Neural cell (in vitro differentiated cells): ENCODE measurements around the gene FGF14. TPM values are rescaled to one million over a fixed set of nuclear protein-coding genes. Genes with fewer than 3 reads are reported as not detected.

Experiments used
- H2AFZ ChIP-seq: fragments of 200-600, 300-800 bp; sonication (generic), shearing (Covaris generic); 2 replicates; pipeline ENCODE4 v1.6.0; 2014; ENCODE audit warnings: low read depth, mild to moderate bottlenecking, antibody characterized with exemption, low read length, moderate library complexity
- H3F3A ChIP-seq: fragments of 200-600 bp; shearing (Covaris generic); 2 replicates; pipeline ENCODE4 v1.6.1; 2016; ENCODE audit warnings: mild to moderate bottlenecking, moderate library complexity, mixed read lengths, antibody characterized with exemption, low read length; ENCODE audit not compliant: insufficient read depth, poor library complexity, severe bottlenecking
- H3K27ac ChIP-seq: fragments of 200-600, 300-800 bp; sonication (generic), shearing (Covaris generic); 2 replicates; pipeline ENCODE4 v1.5.1; 2014; ENCODE audit warnings: mild to moderate bottlenecking, low read length, moderate library complexity
- H3K27me3 ChIP-seq: fragments of 300-800, 200-600 bp; sonication (generic), shearing (Covaris generic); 2 replicates; pipeline ENCODE4 v1.6.0; 2014; ENCODE audit warnings: mild to moderate bottlenecking, low read depth, low read length, moderate library complexity; ENCODE audit not compliant: insufficient read depth
- H3K36me3 ChIP-seq: fragments of 300-800, 200-600 bp; sonication (generic), shearing (Covaris generic); 2 replicates; pipeline ENCODE4 v1.5.1; 2014; ENCODE audit warnings: mild to moderate bottlenecking, antibody characterized with exemption, low read length, moderate library complexity; ENCODE audit not compliant: insufficient read depth
- H3K4me2 ChIP-seq: fragments of 300-800, 200-600 bp; sonication (generic), shearing (Covaris generic); 2 replicates; pipeline ENCODE4 v1.6.0; 2014; ENCODE audit warnings: mild to moderate bottlenecking, low read length
- H3K4me3 ChIP-seq: fragments of 300-800, 200-600 bp; sonication (generic), shearing (Covaris generic); 2 replicates; pipeline ENCODE4 v1.5.1; 2014; ENCODE audit warnings: mild to moderate bottlenecking, low read length, moderate library complexity
- H3K79me2 ChIP-seq: fragments of 200-600 bp; shearing (Covaris generic); replicated peaks from 2 replicates; pipeline ENCODE4 v1.6.0; 2014; ENCODE audit warnings: mild to moderate bottlenecking, low read length, moderate library complexity; ENCODE audit not compliant: insufficient read depth
- H3K9ac ChIP-seq: fragments of 300-800, 200-600 bp; sonication (generic), shearing (Covaris generic); 2 replicates; pipeline ENCODE4 v1.6.1; 2016; ENCODE audit warnings: mild to moderate bottlenecking, low read length, mixed read lengths
- H3K9me2 ChIP-seq: fragments of 200-600 bp; shearing (Covaris generic); 2 replicates; pipeline ENCODE4 v1.6.1; 2016; ENCODE audit warnings: mild to moderate bottlenecking, low read length, mixed read lengths; ENCODE audit not compliant: insufficient read depth
- H3K9me3 ChIP-seq: fragments of 200-600, 300-800 bp; sonication (generic), shearing (Covaris generic); 2 replicates; pipeline ENCODE4 v1.6.1; 2016; ENCODE audit warnings: mild to moderate bottlenecking, mixed run types, low read length, moderate library complexity, mixed read lengths
- H4K20me1 ChIP-seq: fragments of 200-600 bp; shearing (Covaris generic); 2 replicates; pipeline ENCODE4 v1.6.1; 2016; ENCODE audit warnings: mild to moderate bottlenecking, mixed run types; ENCODE audit not compliant: insufficient read depth
- EP300 ChIP-seq: fragments of 450-650 bp; conservative IDR thresholded peaks from 2 replicates; pipeline ENCODE4 v1.6.1; 2014; ENCODE audit warnings: antibody characterized with exemption, mild to moderate bottlenecking, moderate library complexity; ENCODE audit not compliant: poor library complexity, severe bottlenecking
- EZH2 ChIP-seq: fragments of 200-600, 300-800 bp; shearing (Covaris generic), sonication (generic); IDR thresholded peaks from 2 replicates; pipeline ENCODE4 v1.6.1; 2014; ENCODE audit warnings: antibody characterized with exemption, low read length, borderline replicate concordance, mild to moderate bottlenecking; ENCODE audit not compliant: insufficient read depth, poor library complexity, severe bottlenecking
- MXI1 ChIP-seq: fragments of 450-650 bp; conservative IDR thresholded peaks from 2 replicates; pipeline ENCODE4 v1.6.1; 2014; ENCODE audit warnings: antibody characterized with exemption, mild to moderate bottlenecking; ENCODE audit not compliant: poor library complexity, severe bottlenecking
- POLR2AphosphoS5 ChIP-seq: IDR thresholded peaks from 2 replicates; pipeline ENCODE4 v1.6.1; 2012
- RAD21 ChIP-seq: fragments of 450-650 bp; conservative IDR thresholded peaks from 2 replicates; pipeline ENCODE4 v1.6.1; 2014; ENCODE audit warnings: antibody characterized with exemption, mild to moderate bottlenecking, moderate library complexity
- SMC3 ChIP-seq: fragments of 450-650 bp; conservative IDR thresholded peaks from 2 replicates; pipeline ENCODE4 v1.6.1; 2014; ENCODE audit warnings: antibody characterized with exemption, mild to moderate bottlenecking, moderate library complexity; ENCODE audit not compliant: poor library complexity
- TAF1 ChIP-seq: IDR thresholded peaks from 2 replicates; pipeline ENCODE4 v1.6.1; 2012; ENCODE audit warnings: low read depth
- polyA plus RNA-seq: library from polyadenylated mRNA; depleted of rRNA; stranded (reverse); fragments of >200 nt; gene quantifications from 2 replicates; pipeline ENCODE4 v1.2.3, GENCODE V29; 2014
- TF ChIP-seq, protein P1 (sequence below): fragments of 450-650 bp; IDR thresholded peaks from 2 replicates; pipeline ENCODE4 v1.5.1; 2014; ENCODE audit warnings: antibody characterized with exemption, mild to moderate bottlenecking, moderate library complexity; ENCODE audit not compliant: poor library complexity, severe bottlenecking
- TF ChIP-seq, protein P2 (sequence below): IDR thresholded peaks from 2 replicates; pipeline ENCODE4 v1.6.1; 2012; ENCODE audit warnings: borderline replicate concordance

FGF14 gene
- polyA plus RNA-seq, 1 donor from 2014 or later, result 36.4 TPM

GRCh38 chr13:101979825-101980224, 422.0 kb downstream of the FGF14 start:
- Histone ChIP-seq H3F3A (no peaks in the 10 kb centered on the region), H2AFZ (no peak overlapping the region), H3K36me3 (no peaks in the 10 kb centered on the region), H3K27me3 (no peaks in the 10 kb centered on the region), H3K4me2 (no peak overlapping the region), H3K27ac (no peak overlapping the region), H3K4me3 (no peak overlapping the region), H3K9ac (no peak overlapping the region), H3K9me3 (no peaks in the 10 kb centered on the region), H4K20me1 (no peaks in the 10 kb centered on the region), H3K79me2 (no peaks in the 10 kb centered on the region), H3K9me2 (no peaks in the 10 kb centered on the region)
- TF ChIP-seq POLR2AphosphoS5 (no peak), EZH2 (no peak)

GRCh38 chr13:101978552-101979315, 423.1 kb downstream of the FGF14 start:
- H3K9me3 ChIP-seq, result no peaks in the 10 kb centered on the region
- no peaks in the 10 kb centered on the region for H4K20me1 ChIP-seq
- no peak overlapping the region for H3K9ac ChIP-seq
- no peak overlapping the region for H3K27ac ChIP-seq
- no peaks in the 10 kb centered on the region for H3F3A ChIP-seq
- no peaks in the 10 kb centered on the region for H3K9me2 ChIP-seq
- H3K36me3 ChIP-seq, result no peaks in the 10 kb centered on the region
- no peak overlapping the region for H3K4me3 ChIP-seq
- H2AFZ ChIP-seq, result no peak overlapping the region
- no peak overlapping the region for H3K4me2 ChIP-seq
- no peaks in the 10 kb centered on the region for H3K27me3 ChIP-seq
- TF ChIP-seq RAD21, result no peak
- TF ChIP-seq, protein P1, sequence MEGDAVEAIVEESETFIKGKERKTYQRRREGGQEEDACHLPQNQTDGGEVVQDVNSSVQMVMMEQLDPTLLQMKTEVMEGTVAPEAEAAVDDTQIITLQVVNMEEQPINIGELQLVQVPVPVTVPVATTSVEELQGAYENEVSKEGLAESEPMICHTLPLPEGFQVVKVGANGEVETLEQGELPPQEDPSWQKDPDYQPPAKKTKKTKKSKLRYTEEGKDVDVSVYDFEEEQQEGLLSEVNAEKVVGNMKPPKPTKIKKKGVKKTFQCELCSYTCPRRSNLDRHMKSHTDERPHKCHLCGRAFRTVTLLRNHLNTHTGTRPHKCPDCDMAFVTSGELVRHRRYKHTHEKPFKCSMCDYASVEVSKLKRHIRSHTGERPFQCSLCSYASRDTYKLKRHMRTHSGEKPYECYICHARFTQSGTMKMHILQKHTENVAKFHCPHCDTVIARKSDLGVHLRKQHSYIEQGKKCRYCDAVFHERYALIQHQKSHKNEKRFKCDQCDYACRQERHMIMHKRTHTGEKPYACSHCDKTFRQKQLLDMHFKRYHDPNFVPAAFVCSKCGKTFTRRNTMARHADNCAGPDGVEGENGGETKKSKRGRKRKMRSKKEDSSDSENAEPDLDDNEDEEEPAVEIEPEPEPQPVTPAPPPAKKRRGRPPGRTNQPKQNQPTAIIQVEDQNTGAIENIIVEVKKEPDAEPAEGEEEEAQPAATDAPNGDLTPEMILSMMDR, result no peak
- TF ChIP-seq, protein P2, sequence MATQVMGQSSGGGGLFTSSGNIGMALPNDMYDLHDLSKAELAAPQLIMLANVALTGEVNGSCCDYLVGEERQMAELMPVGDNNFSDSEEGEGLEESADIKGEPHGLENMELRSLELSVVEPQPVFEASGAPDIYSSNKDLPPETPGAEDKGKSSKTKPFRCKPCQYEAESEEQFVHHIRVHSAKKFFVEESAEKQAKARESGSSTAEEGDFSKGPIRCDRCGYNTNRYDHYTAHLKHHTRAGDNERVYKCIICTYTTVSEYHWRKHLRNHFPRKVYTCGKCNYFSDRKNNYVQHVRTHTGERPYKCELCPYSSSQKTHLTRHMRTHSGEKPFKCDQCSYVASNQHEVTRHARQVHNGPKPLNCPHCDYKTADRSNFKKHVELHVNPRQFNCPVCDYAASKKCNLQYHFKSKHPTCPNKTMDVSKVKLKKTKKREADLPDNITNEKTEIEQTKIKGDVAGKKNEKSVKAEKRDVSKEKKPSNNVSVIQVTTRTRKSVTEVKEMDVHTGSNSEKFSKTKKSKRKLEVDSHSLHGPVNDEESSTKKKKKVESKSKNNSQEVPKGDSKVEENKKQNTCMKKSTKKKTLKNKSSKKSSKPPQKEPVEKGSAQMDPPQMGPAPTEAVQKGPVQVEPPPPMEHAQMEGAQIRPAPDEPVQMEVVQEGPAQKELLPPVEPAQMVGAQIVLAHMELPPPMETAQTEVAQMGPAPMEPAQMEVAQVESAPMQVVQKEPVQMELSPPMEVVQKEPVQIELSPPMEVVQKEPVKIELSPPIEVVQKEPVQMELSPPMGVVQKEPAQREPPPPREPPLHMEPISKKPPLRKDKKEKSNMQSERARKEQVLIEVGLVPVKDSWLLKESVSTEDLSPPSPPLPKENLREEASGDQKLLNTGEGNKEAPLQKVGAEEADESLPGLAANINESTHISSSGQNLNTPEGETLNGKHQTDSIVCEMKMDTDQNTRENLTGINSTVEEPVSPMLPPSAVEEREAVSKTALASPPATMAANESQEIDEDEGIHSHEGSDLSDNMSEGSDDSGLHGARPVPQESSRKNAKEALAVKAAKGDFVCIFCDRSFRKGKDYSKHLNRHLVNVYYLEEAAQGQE, result no peak
- TF ChIP-seq EP300, result no peak
- TF ChIP-seq TAF1, result no peak
- no peak for TF ChIP-seq MXI1
- no peak for TF ChIP-seq EZH2
- TF ChIP-seq SMC3, result no peak
- no peak for TF ChIP-seq POLR2AphosphoS5
- H3K79me2 ChIP-seq, result no peaks in the 10 kb centered on the region
